Heart left ventricle (tissue), 16 donors: Measurements from ENCODE around the gene FCRL6. TPM values are rescaled to one million over a fixed set of nuclear protein-coding genes. Genes with fewer than 3 reads are reported as not detected.

Experiments
- ATAC-seq, 4 donors: fragments of 200-7000 bp; cut with Tn5 transposase; one replicate each; pipeline ENCODE4 v1.9.1; 2020 to 2022; ENCODE audit warnings: moderate library complexity in 4 of 4, mild to moderate bottlenecking in 3 of 4, moderate number of reproducible peaks in 1 of 4
- DNase-seq, 5 donors: peaks; one replicate each; pipeline ENCODE4 v3.0.0-alpha.2; 2020
- H3K27ac ChIP-seq, 12 donors: fragments of 200-600 bp; sonication (generic) in 4 of 12; one replicate each; pipeline versions ENCODE4 v1.5.0 to v1.8.0; 2016 to 2022; ENCODE audit warnings: mild to moderate bottlenecking in 2 of 12
- H3K27me3 ChIP-seq, 9 donors: fragments of 200-600 bp; sonication (generic) in 2 of 9; one replicate each; pipeline versions ENCODE4 v1.5.1 to v1.8.0; 2016 to 2022; ENCODE audit warnings: mild to moderate bottlenecking in 3 of 9
- H3K36me3 ChIP-seq, 9 donors: fragments of 200-600 bp; sonication (generic) in 2 of 9; one replicate each; pipeline versions ENCODE4 v1.5.0 to v1.8.0; 2018 to 2022; ENCODE audit warnings: mild to moderate bottlenecking in 2 of 9
- H3K4me1 ChIP-seq, 12 donors: fragments of 200-600 bp; sonication (generic) in 4 of 12; one replicate each; pipeline versions ENCODE4 v1.5.0 to v1.8.0; 2016 to 2022; ENCODE audit warnings: mild to moderate bottlenecking in 3 of 12
- H3K4me3 ChIP-seq, 12 donors: fragments of 200-600 bp; sonication (generic) in 4 of 12; one replicate each; pipeline versions ENCODE4 v1.5.0 to v1.8.0; 2017 to 2022; ENCODE audit warnings: mild to moderate bottlenecking in 9 of 12, moderate library complexity in 4 of 12
- H3K9me3 ChIP-seq, 12 donors: fragments of 200-600 bp; sonication (generic) in 4 of 12; one replicate each; pipeline versions ENCODE4 v1.5.0 to v1.8.0; 2016 to 2022; ENCODE audit warnings: mild to moderate bottlenecking in 1 of 12
- CTCF ChIP-seq, 12 donors: fragments of 200-600 bp; sonication (generic) in 4 of 12; IDR thresholded peaks; one replicate each; pipeline versions ENCODE4 v1.5.0 to v1.8.0; 2018 to 2022; ENCODE audit warnings: antibody characterized with exemption in 12 of 12, mild to moderate bottlenecking in 5 of 12
- POLR2A ChIP-seq, 2 donors: fragments of 450-650 bp; IDR thresholded peaks; one replicate each; pipeline ENCODE4 v1.6.1; 2017; ENCODE audit warnings: antibody characterized with exemption in 2 of 2, mild to moderate bottlenecking in 2 of 2, moderate library complexity in 2 of 2
- WGBS, 4 donors: extraction: QIAGEN DNeasy Blood & Tissue Kit in 2 of 4; methylation state at CpG; one replicate each; pipeline versions ENCODE4 v1.1.5 to v1.1.7; 2013 to 2018; 5-methylcytosine and 5-hydroxymethylcytosine counted together
- intact Hi-C, 10 donors: fragments of 100-400 bp; cut with DNase I; formaldehyde crosslinking; loops; one replicate each; pipeline versions ENCODE4 v1.11.1 to v1.14.2; 2022
- polyA plus RNA-seq, 2 donors: library from polyadenylated mRNA; stranded (reverse); fragments of 200-250 nt; gene quantifications; one replicate each; pipeline ENCODE4 v1.2.3, GENCODE V29; 2013
- total RNA-seq, 9 donors: library from RNA; depleted of rRNA in 2 of 9; stranded (reverse); fragments of >200 nt in 2 of 9; fragmentation: NEBNext Ultra II Directional in 3 of 9; extraction: Animal tissue kit (Norgen Biotek cat#: 25700) in 3 of 9; gene quantifications; one replicate each; pipeline versions ENCODE4 v1.1.0 to v1.2.4, GENCODE V29; 2016 to 2023
- donor health status: ischemic (EF 13 %, LVEDD 7.1; RV severe dilation, severe dysfunction).
- donor health status: healthy with polysubstance abuse.
- donor health status: DM: no; HTN: yes; CAD: no.
- donor health status: DM: no; HTN: no; CAD: no.
- donor health status: ischemic (EF 25% LVEDD 6.9; RV normal size, moderate dysfunction).
- donor health status: ischemic (EF 25% LVEDD 5.7; RV mildly dilated, moderate dysfunction).
- donor health status: healthy.
- donor health status: DM: yes; HTN: yes; CAD: no.
- donor health status: ischemic (EF 35%, LVEDD 5.7; RV mildly dilated, moderate dysfunction).
- donor health status: nonischemic (EF 11% LVEDD 7.7; RV severe dilation, severe dysfunction).
- donor health status: DM: yes; HTN: yes; CAD: no.
- donor health status: PGD.
- donor health status: ischemic (EF 29% LVEDD 5.4; RV normal size, mild dysfunction).
- donor health status: nonischemic (EF 23%, LVEDD 6.1; RV moderate dilation, normal function).

The FCRL6 gene
- total and polyA plus RNA-seq, 11 donors, result 0.21 to 2.0 (median 1.9) TPM; not detected in 8

GRCh38 chr1:159864262-159864661, 62.1 kb downstream of the FCRL6 start:
- DNase-seq, result no peak
- H3K36me3 ChIP-seq, result no peaks in the 10 kb centered on the region
- WGBS, 4 donors, result 81 to 89% (median 88%) methylated on average over 2 of the region's 2 CpGs
- H3K4me3 ChIP-seq, result no peak overlapping the region
- no peak for ATAC-seq
- intact Hi-C loops, result no loop called here
- no peaks in the 10 kb centered on the region for H3K27me3 ChIP-seq
- TF ChIP-seq POLR2A (IDR thresholded peaks at IDR 0.05) (no peak), CTCF (IDR thresholded peaks at IDR 0.05) (no peak)
- H3K27ac ChIP-seq, result no peak overlapping the region
- H3K9me3 ChIP-seq, result no peaks in the 10 kb centered on the region
- peaks cover 0 to 18% (median 11%) of the 10 kb centered on the region in 12 donors for H3K4me1 ChIP-seq

Other genes starting within 250 kb of the FCRL6 start
- gene APCS, start 214.5 kb upstream of the FCRL6 start, total RNA-seq, result not detected
- gene APCS, start 214.5 kb upstream of the FCRL6 start, polyA plus RNA-seq, result under 1 TPM in 1 of 2 donors, not detected in 1; 0.08 TPM
- gene CRP, start 87.8 kb upstream of the FCRL6 start, total RNA-seq, result under 1 TPM in 3 of 9 donors, not detected in 6; 0.12 to 0.35 (median 0.29) TPM
- gene CRP, start 87.8 kb upstream of the FCRL6 start, polyA plus RNA-seq, result under 1 TPM in 1 of 2 donors, not detected in 1; 0.35 TPM
- 10 to 100 TPM in 8 of 9 donors, 1 to 10 TPM in 1; 10.0 to 30.3 (median 18.8) TPM for gene DUSP23, start 21.4 kb upstream of the FCRL6 start, total RNA-seq
- 10 to 100 TPM; 36.6 to 59.2 TPM for gene DUSP23, start 21.4 kb upstream of the FCRL6 start, polyA plus RNA-seq
- gene SLAMF8, start 24.5 kb downstream of the FCRL6 start, total RNA-seq, result 10 to 100 TPM in 1 of 9 donors, 1 to 10 TPM in 7, under 1 TPM in 1; 0.79 to 44.9 (median 1.8) TPM
- 1 to 10 TPM in 1 of 2 donors, under 1 TPM in 1; 0.50 to 1.5 TPM for gene SLAMF8, start 24.5 kb downstream of the FCRL6 start, polyA plus RNA-seq
- not detected for gene VSIG8, start 60.3 kb downstream of the FCRL6 start, total RNA-seq
- gene VSIG8, start 60.3 kb downstream of the FCRL6 start, polyA plus RNA-seq, result under 1 TPM in 1 of 2 donors, not detected in 1; 0.27 TPM
- 1 to 10 TPM in 1 of 9 donors, under 1 TPM in 6, not detected in 2; 0.31 to 1.8 (median 0.62) TPM for gene CFAP45, start 97.8 kb downstream of the FCRL6 start, total RNA-seq
- 1 to 10 TPM in 1 of 2 donors, under 1 TPM in 1; 0.29 to 1.3 TPM for gene CFAP45, start 97.8 kb downstream of the FCRL6 start, polyA plus RNA-seq
- 100 to 1,000 TPM in 5 of 9 donors, 10 to 100 TPM in 4; 84.3 to 246 (median 131) TPM for gene TAGLN2, start 123.1 kb downstream of the FCRL6 start, total RNA-seq
- 100 to 1,000 TPM; 113 to 226 TPM for gene TAGLN2, start 123.1 kb downstream of the FCRL6 start, polyA plus RNA-seq
- 1 to 10 TPM in 1 of 9 donors, under 1 TPM in 3, not detected in 5; 0.10 to 4.8 (median 0.12) TPM for gene IGSF9, start 143.3 kb downstream of the FCRL6 start, total RNA-seq
- under 1 TPM in 1 of 2 donors, not detected in 1; 0.06 TPM for gene IGSF9, start 143.3 kb downstream of the FCRL6 start, polyA plus RNA-seq
- gene SLAMF9, start 151.9 kb downstream of the FCRL6 start, total RNA-seq, result under 1 TPM in 1 of 9 donors, not detected in 8; 0.88 TPM
- gene SLAMF9, start 151.9 kb downstream of the FCRL6 start, polyA plus RNA-seq, result under 1 TPM in 1 of 2 donors, not detected in 1; 0.24 TPM
- 1 to 10 TPM; 1.7 to 4.1 (median 2.5) TPM for gene PIGM, start 229.6 kb downstream of the FCRL6 start, total RNA-seq
- 1 to 10 TPM; 1.6 to 2.1 TPM for gene PIGM, start 229.6 kb downstream of the FCRL6 start, polyA plus RNA-seq